Measurements from ENCODE around the gene ENTREP1.

- no peak for TF ChIP-seq CTCF (IDR thresholded peaks at IDR 0.05)
- TF ChIP-seq POLR2AphosphoS5 (IDR thresholded peaks at IDR 0.05) = no peak
- no peak for TF ChIP-seq POLR2A (IDR thresholded peaks at IDR 0.05)
- no peak for TF ChIP-seq EP300 (IDR thresholded peaks at IDR 0.05)
Measured at GRCh38 chr9:69411246-69411645, 86.2 kb downstream of the ENTREP1 start.

All from upper lobe of left lung (tissue), 4 donors.